H9 (cell line): ENCODE data around the gene LPAR1. TPM values are rescaled to one million over a fixed set of nuclear protein-coding genes. Genes with fewer than 3 reads are reported as not detected.

Source experiments
- DNase-seq: peaks from one replicate; pipeline ENCODE4 v3.0.0-alpha.2; 2017
- H2AFZ ChIP-seq: one replicate; pipeline ENCODE4 v1.6.1; 2013; ENCODE audit warnings: mild to moderate bottlenecking, low read length, control low read depth, moderate library complexity
- H2AK5ac ChIP-seq: 2 replicates; pipeline ENCODE4 v1.6.1; 2013; ENCODE audit warnings: low read length, control low read depth, mixed read lengths; ENCODE audit not compliant: insufficient read length
- H2BK120ac ChIP-seq: one replicate; pipeline ENCODE4 v1.6.1; 2013; ENCODE audit warnings: low read depth, mild to moderate bottlenecking, low read length, control low read depth, inconsistent platforms; ENCODE audit not compliant: poor library complexity, severe bottlenecking
- H2BK12ac ChIP-seq: 2 replicates; pipeline ENCODE4 v1.6.1; 2013; ENCODE audit warnings: low read length, control low read depth, mixed read lengths, low read depth; ENCODE audit not compliant: insufficient read length
- H2BK15ac ChIP-seq: 2 replicates; pipeline ENCODE4 v1.6.1; 2013; ENCODE audit warnings: low read depth, low read length, control low read depth
- H2BK20ac ChIP-seq: one replicate; pipeline ENCODE4 v1.6.1; 2013; ENCODE audit warnings: low read depth, mild to moderate bottlenecking, low read length, control low read depth, inconsistent platforms; ENCODE audit not compliant: poor library complexity, severe bottlenecking
- H2BK5ac ChIP-seq: 2 replicates; pipeline ENCODE4 v1.6.1; 2013; ENCODE audit warnings: low read length, control low read depth, mixed read lengths; ENCODE audit not compliant: insufficient read length
- H3K14ac ChIP-seq: 2 replicates; pipeline ENCODE4 v1.6.1; 2013; ENCODE audit warnings: low read length, control low read depth; ENCODE audit not compliant: insufficient read depth
- H3K18ac ChIP-seq: 2 replicates; pipeline ENCODE4 v1.6.1; 2013; ENCODE audit warnings: low read depth, mild to moderate bottlenecking, mixed read lengths, low read length, control low read depth; ENCODE audit not compliant: insufficient read length
- H3K23ac ChIP-seq: 2 replicates; pipeline ENCODE4 v1.6.1; 2013; ENCODE audit warnings: low read length, control low read depth, mixed read lengths, low read depth; ENCODE audit not compliant: insufficient read length
- H3K23me2 ChIP-seq: 2 replicates; pipeline ENCODE4 v1.6.1; 2013; ENCODE audit warnings: low read depth, mild to moderate bottlenecking, mixed read lengths, low read length, control low read depth; ENCODE audit not compliant: insufficient read length, poor library complexity, severe bottlenecking
- H3K27ac ChIP-seq: 2 replicates; pipeline ENCODE4 v1.5.1; 2013; ENCODE audit warnings: low read length, control low read depth, mixed read lengths, low read depth; ENCODE audit not compliant: insufficient read length
- H3K27me3 ChIP-seq: 2 replicates; pipeline ENCODE4 v1.6.1; 2013; ENCODE audit warnings: low read length, control low read depth, inconsistent platforms; ENCODE audit not compliant: insufficient read depth
- H3K4ac ChIP-seq: 2 replicates; pipeline ENCODE4 v1.6.1; 2013; ENCODE audit warnings: low read depth, mild to moderate bottlenecking, control low read depth, inconsistent platforms, low read length, moderate library complexity
- H3K4me1 ChIP-seq: 2 replicates; pipeline ENCODE4 v1.6.1; 2013; ENCODE audit warnings: low read length, control low read depth, inconsistent platforms; ENCODE audit not compliant: insufficient read depth
- H3K4me2 ChIP-seq: 2 replicates; pipeline ENCODE4 v1.6.1; 2013; ENCODE audit warnings: low read length, control low read depth, mixed read lengths; ENCODE audit not compliant: insufficient read length, insufficient read depth
- H3K56ac ChIP-seq: 2 replicates; pipeline ENCODE4 v1.6.1; 2013; ENCODE audit warnings: low read depth, mild to moderate bottlenecking, mixed read lengths, low read length, control low read depth; ENCODE audit not compliant: insufficient read length
- H3K79me1 ChIP-seq: 2 replicates; pipeline ENCODE4 v1.6.1; 2013; ENCODE audit warnings: low read depth, mild to moderate bottlenecking, moderate library complexity, low read length, control low read depth, inconsistent platforms; ENCODE audit not compliant: insufficient read depth, poor library complexity, severe bottlenecking
- H3K79me2 ChIP-seq: 2 replicates; pipeline ENCODE4 v1.6.1; 2013; ENCODE audit warnings: low read length, control low read depth, inconsistent platforms; ENCODE audit not compliant: insufficient read depth
- H3K9ac ChIP-seq: 2 replicates; pipeline ENCODE4 v1.6.1; 2013; ENCODE audit warnings: low read length, control low read depth, mixed read lengths; ENCODE audit not compliant: insufficient read length; ENCODE audit errors: extremely low read depth
- H3K9me3 ChIP-seq: one replicate; pipeline ENCODE4 v1.6.1; 2013; ENCODE audit warnings: low read depth, low read length, inconsistent platforms; ENCODE audit not compliant: control insufficient read depth
- H3T11ph ChIP-seq: one replicate; pipeline ENCODE4 v1.6.1; 2013; ENCODE audit warnings: mild to moderate bottlenecking, low read length, control low read depth, inconsistent platforms
- H4K20me1 ChIP-seq: one replicate; pipeline ENCODE4 v1.6.1; 2013; ENCODE audit not compliant: control insufficient read depth, insufficient read length, insufficient read depth
- H4K5ac ChIP-seq: 2 replicates; pipeline ENCODE4 v1.6.1; 2013; ENCODE audit warnings: low read depth, mild to moderate bottlenecking, mixed read lengths, low read length, control low read depth; ENCODE audit not compliant: insufficient read length
- H4K8ac ChIP-seq: replicated peaks from 2 replicates; pipeline ENCODE4 v1.6.1; 2013; ENCODE audit warnings: low read length, control low read depth, mixed read lengths, low read depth; ENCODE audit not compliant: insufficient read length
- H4K91ac ChIP-seq: 2 replicates; pipeline ENCODE4 v1.6.1; 2013; ENCODE audit warnings: low read depth, mild to moderate bottlenecking, moderate library complexity, mixed read lengths, low read length, control low read depth; ENCODE audit not compliant: insufficient read length
- H3K27ac Mint-ChIP-seq, 3 experiments: 2 replicates in 2 of 3; 3 replicates in 1 of 3; pipeline ENCODE4 v1.8.0; 2020 to 2021; ENCODE audit warnings: mixed read lengths in 3 of 3, mild to moderate bottlenecking in 1 of 3, moderate library complexity in 1 of 3
- H3K27me3 Mint-ChIP-seq: 2 replicates; pipeline ENCODE4 v1.8.0; 2021; ENCODE audit warnings: low read depth, mild to moderate bottlenecking, moderate library complexity, mixed read lengths
- H3K36me3 Mint-ChIP-seq, 3 experiments: 2 replicates in 2 of 3; 3 replicates in 1 of 3; pipeline ENCODE4 v1.8.0; 2020 to 2021; ENCODE audit warnings: low read depth in 3 of 3, mixed read lengths in 3 of 3; ENCODE audit not compliant: insufficient read depth in 1 of 3
- H3K4me1 Mint-ChIP-seq, 2 experiments: 2 replicates each; pipeline ENCODE4 v1.8.0; 2020; ENCODE audit warnings: mixed read lengths in 2 of 2
- H3K4me3 Mint-ChIP-seq, 2 experiments: 2 replicates in 1 of 2; 3 replicates in 1 of 2; pipeline ENCODE4 v1.8.0; 2020 to 2021; ENCODE audit warnings: mild to moderate bottlenecking in 2 of 2, mixed read lengths in 2 of 2, moderate library complexity in 1 of 2
- H3K9me3 Mint-ChIP-seq, 2 experiments: 2 replicates in 1 of 2; 3 replicates in 1 of 2; pipeline ENCODE4 v1.8.0; 2020; ENCODE audit warnings: mild to moderate bottlenecking in 2 of 2, mixed read lengths in 2 of 2, moderate library complexity in 1 of 2
- WGBS: extraction: QIAGEN DNeasy Blood & Tissue Kit; methylation state at CpG from one replicate; pipeline ENCODE4 v1.1.7; 2013; ENCODE audit warnings: missing lambda C conversion rate, low lambda C conversion rate, mixed read lengths; ENCODE audit not compliant: insufficient read length; ENCODE audit errors: extremely low coverage; 5-methylcytosine and 5-hydroxymethylcytosine counted together
- total RNA-seq: library from RNA; stranded (reverse); gene quantifications from 2 replicates; pipeline ENCODE4 v1.2.1, GENCODE V29; 2021
- TF ChIP-seq, protein P1 (sequence below): fragments of 200-600 bp; sonication (generic); conservative IDR thresholded peaks from 3 replicates; pipeline ENCODE4 v1.8.0; 2021; ENCODE audit warnings: antibody characterized with exemption, mild to moderate bottlenecking

LPAR1 gene
- total RNA-seq, 1 experiment from 2014 or later, result 1.3 TPM

DNA sequence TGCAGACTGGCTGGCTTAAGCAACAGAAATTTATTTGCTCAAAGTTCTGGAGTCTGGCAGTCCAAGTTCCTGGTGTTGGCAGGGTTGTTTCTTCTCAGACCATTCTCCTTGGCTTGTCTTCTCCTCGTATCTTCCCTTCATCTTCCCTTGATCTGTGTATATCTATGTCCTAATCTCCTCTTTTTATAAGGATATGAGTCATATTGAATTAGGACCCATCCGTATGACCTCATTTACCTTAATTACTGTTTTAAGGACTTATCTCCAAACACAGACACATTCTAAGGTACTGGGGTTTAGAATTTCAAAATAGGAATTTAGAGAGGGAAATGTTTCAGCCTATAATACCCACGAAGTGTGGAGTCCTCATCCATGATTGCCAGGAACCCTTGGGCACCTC lies 13.1 kb upstream of the LPAR1 start:
- H3K27ac ChIP-seq, result no peak overlapping the region
- TF ChIP-seq, protein P1, sequence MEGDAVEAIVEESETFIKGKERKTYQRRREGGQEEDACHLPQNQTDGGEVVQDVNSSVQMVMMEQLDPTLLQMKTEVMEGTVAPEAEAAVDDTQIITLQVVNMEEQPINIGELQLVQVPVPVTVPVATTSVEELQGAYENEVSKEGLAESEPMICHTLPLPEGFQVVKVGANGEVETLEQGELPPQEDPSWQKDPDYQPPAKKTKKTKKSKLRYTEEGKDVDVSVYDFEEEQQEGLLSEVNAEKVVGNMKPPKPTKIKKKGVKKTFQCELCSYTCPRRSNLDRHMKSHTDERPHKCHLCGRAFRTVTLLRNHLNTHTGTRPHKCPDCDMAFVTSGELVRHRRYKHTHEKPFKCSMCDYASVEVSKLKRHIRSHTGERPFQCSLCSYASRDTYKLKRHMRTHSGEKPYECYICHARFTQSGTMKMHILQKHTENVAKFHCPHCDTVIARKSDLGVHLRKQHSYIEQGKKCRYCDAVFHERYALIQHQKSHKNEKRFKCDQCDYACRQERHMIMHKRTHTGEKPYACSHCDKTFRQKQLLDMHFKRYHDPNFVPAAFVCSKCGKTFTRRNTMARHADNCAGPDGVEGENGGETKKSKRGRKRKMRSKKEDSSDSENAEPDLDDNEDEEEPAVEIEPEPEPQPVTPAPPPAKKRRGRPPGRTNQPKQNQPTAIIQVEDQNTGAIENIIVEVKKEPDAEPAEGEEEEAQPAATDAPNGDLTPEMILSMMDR, result no peak
- H3K4me1 ChIP-seq, result no peaks in the 10 kb centered on the region
- H3K79me2 ChIP-seq, result no peaks in the 10 kb centered on the region
- no peak overlapping the region for H4K5ac ChIP-seq
- no peak overlapping the region for H4K8ac ChIP-seq
- H3K14ac ChIP-seq, result no peak overlapping the region
- H3T11ph ChIP-seq, result no peak overlapping the region
- no peak overlapping the region for H2BK5ac ChIP-seq
- Mint-ChIP-seq H3K27ac (no peak overlapping the region), H3K4me1 (no peaks in the 10 kb centered on the region), H3K9me3 (peaks cover 2 to 4% of the 10 kb centered on the region in 2 experiments; a peak in 3 of 5 replicates), H3K4me3 (no peak overlapping the region), H3K27me3 (no peaks in the 10 kb centered on the region), H3K36me3 (no peaks in the 10 kb centered on the region; a peak in 1 of 7 replicates)
- no peak overlapping the region for H3K9ac ChIP-seq
- H2AFZ ChIP-seq, result no peak overlapping the region
- no peak overlapping the region for H2BK12ac ChIP-seq
- no peaks in the 10 kb centered on the region for H3K79me1 ChIP-seq
- H3K4me2 ChIP-seq, result no peak overlapping the region
- no CpG with 5 or more reads among the region's 3 CpGs for WGBS
- H2AK5ac ChIP-seq, result no peak overlapping the region
- H2BK20ac ChIP-seq, result no peak overlapping the region
- H4K91ac ChIP-seq, result no peak overlapping the region
- H2BK120ac ChIP-seq, result no peak overlapping the region
- no peak overlapping the region for H3K23ac ChIP-seq
- no peaks in the 10 kb centered on the region for H3K9me3 ChIP-seq
- DNase-seq, result no peak
- no peak overlapping the region for H3K4ac ChIP-seq
- H4K20me1 ChIP-seq, result no peaks in the 10 kb centered on the region
- H3K56ac ChIP-seq, result no peak overlapping the region
- H3K27me3 ChIP-seq, result no peaks in the 10 kb centered on the region
- no peak overlapping the region for H3K18ac ChIP-seq
- H3K23me2 ChIP-seq, result no peaks in the 10 kb centered on the region
- H2BK15ac ChIP-seq, result no peak overlapping the region
